Esophagus muscularis mucosa (tissue), 4 donors: ENCODE measurements around the gene TRPT1.

Experiments used
- EP300 ChIP-seq: sonication (generic); formaldehyde crosslinking; IDR thresholded peaks from one replicate; pipeline ENCODE4 v1.6.1; 2017; ENCODE audit warnings: antibody characterized with exemption
- POLR2A ChIP-seq: fragments of 450-650 bp; IDR thresholded peaks from one replicate; pipeline ENCODE4 v1.6.1; 2017; ENCODE audit warnings: antibody characterized with exemption, moderate library complexity, mild to moderate bottlenecking, low read depth
- POLR2AphosphoS5 ChIP-seq, 2 donors: sonication (generic); formaldehyde crosslinking; IDR thresholded peaks; one replicate each; pipeline ENCODE4 v1.6.1; 2017; ENCODE audit warnings: antibody characterized with exemption in 2 of 2
- TF ChIP-seq, protein P1 (sequence below), 3 experiments: fragments of 200-600 bp in 2 of 3; fragments of 450-650 bp in 1 of 3; sonication (generic) in 2 of 3; IDR thresholded peaks; one replicate each; pipeline ENCODE4 v1.5.1; 2017 to 2019; ENCODE audit warnings: antibody characterized with exemption in 3 of 3, mild to moderate bottlenecking in 2 of 3, moderate library complexity in 1 of 3

DNA sequence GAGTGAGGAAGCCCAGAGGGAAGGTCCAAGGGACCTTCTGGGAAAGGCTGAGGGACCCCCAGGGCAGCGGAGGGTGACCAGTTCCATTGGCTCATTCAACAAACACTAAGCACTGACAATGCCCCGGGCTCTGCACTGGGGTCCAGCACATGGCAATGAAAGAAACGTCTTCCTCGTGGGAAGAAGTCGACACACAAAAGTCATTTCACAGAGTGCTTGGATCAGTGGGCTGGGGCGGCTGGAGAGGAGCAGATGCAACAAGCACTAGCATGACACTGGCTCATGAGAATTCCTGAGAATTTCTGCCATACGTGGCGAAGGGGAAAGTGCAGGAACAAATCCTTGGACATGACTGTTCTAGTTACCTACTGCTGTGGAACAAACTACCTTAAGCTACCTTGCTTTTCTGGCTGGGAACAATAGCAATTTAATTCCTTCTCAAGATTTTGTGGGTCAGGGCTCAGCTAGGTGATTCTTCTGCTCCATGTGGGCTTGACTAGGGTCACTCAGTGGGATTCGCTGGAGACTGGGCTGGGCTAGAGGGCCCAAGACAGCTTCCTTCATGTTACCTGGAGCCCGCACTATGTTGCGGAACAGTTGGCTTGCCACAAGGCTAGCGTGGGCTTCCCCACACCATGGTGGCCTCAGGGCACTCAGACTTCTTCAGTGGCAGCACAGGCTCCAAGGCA is 46.9 kb downstream of the TRPT1 start:
- no peak for TF ChIP-seq POLR2A
- no peak for TF ChIP-seq EP300
- TF ChIP-seq, protein P1, sequence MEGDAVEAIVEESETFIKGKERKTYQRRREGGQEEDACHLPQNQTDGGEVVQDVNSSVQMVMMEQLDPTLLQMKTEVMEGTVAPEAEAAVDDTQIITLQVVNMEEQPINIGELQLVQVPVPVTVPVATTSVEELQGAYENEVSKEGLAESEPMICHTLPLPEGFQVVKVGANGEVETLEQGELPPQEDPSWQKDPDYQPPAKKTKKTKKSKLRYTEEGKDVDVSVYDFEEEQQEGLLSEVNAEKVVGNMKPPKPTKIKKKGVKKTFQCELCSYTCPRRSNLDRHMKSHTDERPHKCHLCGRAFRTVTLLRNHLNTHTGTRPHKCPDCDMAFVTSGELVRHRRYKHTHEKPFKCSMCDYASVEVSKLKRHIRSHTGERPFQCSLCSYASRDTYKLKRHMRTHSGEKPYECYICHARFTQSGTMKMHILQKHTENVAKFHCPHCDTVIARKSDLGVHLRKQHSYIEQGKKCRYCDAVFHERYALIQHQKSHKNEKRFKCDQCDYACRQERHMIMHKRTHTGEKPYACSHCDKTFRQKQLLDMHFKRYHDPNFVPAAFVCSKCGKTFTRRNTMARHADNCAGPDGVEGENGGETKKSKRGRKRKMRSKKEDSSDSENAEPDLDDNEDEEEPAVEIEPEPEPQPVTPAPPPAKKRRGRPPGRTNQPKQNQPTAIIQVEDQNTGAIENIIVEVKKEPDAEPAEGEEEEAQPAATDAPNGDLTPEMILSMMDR (IDR thresholded peaks at IDR 0.05): no peak
- TF ChIP-seq POLR2AphosphoS5 (IDR thresholded peaks at IDR 0.05): no peak
